ENCODE data around the gene TMEM145. TPM values are rescaled to one million over a fixed set of nuclear protein-coding genes. Genes with fewer than 3 reads are reported as not detected.

TMEM145 gene
- total RNA-seq, 4 donors from 2014 or later, result not detected

DNA sequence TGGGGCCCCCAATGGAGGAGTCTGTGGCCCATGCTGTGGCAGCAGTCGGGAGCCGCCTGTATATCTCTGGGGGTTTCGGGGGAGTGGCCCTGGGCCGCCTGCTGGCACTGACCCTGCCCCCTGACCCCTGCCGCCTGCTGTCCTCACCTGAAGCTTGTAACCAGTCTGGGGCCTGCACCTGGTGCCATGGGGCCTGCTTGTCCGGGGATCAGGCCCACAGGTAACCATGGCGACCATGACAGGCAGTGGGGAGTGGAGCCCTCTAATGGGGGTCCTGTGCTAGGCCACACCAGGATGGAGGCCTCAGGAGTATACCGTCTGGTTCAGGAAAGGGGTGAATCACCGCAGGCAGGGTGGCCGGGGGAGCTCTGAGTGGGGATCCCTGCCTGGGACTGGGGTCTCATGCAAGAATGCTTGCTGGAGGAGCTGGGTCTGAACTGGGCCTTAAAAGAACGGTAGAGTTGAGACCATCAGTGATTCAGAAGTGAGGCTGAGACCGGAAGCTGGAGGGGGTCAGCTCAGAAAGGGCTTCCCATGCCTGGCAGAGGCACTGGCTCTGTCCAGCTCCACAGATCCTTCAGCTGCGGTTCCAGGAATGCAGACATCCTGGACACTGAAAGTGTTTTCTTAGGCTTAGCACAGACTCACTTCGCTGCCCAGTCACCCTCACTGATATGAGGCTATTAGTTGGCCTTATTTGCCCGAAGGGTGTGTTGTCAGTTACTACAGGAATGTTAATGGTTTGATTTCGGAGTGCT lies 47.9 kb downstream of the TMEM145 start:
- no peak overlapping the region for H3K4me3 ChIP-seq
- H3K36me3 ChIP-seq, result peaks cover 0 to 8% (median 0%) of the 10 kb centered on the region in 4 donors
- no peak for TF ChIP-seq POLR2AphosphoS5 (IDR thresholded peaks at IDR 0.05)
- no peak for TF ChIP-seq EP300 (IDR thresholded peaks at IDR 0.05; ENCODE audit: low read depth)
- TF ChIP-seq, protein P1, sequence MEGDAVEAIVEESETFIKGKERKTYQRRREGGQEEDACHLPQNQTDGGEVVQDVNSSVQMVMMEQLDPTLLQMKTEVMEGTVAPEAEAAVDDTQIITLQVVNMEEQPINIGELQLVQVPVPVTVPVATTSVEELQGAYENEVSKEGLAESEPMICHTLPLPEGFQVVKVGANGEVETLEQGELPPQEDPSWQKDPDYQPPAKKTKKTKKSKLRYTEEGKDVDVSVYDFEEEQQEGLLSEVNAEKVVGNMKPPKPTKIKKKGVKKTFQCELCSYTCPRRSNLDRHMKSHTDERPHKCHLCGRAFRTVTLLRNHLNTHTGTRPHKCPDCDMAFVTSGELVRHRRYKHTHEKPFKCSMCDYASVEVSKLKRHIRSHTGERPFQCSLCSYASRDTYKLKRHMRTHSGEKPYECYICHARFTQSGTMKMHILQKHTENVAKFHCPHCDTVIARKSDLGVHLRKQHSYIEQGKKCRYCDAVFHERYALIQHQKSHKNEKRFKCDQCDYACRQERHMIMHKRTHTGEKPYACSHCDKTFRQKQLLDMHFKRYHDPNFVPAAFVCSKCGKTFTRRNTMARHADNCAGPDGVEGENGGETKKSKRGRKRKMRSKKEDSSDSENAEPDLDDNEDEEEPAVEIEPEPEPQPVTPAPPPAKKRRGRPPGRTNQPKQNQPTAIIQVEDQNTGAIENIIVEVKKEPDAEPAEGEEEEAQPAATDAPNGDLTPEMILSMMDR (IDR thresholded peaks at IDR 0.05), result no peak
- TF ChIP-seq POLR2A (IDR thresholded peaks at IDR 0.05), result no peak
- in situ Hi-C loops (cut with MboI; ENCODE audit: low pct_ligation_motif_present in 1 of 4, low pct_unique_long_range_greater_than_20kb in 1 of 4, low sequenced_read_pairs in 3 of 4), result no loop called here
- no peaks in the 10 kb centered on the region for H3K4me1 ChIP-seq
- WGBS, 2 donors (ENCODE audit: low coverage in 1 of 2), result 80 to 85% methylated on average over 1 to 15 of the region's 16 CpGs
- H3K27me3 ChIP-seq, result no peaks in the 10 kb centered on the region
- no peaks in the 10 kb centered on the region for H3K9me3 ChIP-seq
- intact Hi-C loops (cut with DNase I; ENCODE audit: low total_unique reads), result no loop called here
- DNase-seq, result no peak
- H3K27ac ChIP-seq, result no peak overlapping the region

DNA sequence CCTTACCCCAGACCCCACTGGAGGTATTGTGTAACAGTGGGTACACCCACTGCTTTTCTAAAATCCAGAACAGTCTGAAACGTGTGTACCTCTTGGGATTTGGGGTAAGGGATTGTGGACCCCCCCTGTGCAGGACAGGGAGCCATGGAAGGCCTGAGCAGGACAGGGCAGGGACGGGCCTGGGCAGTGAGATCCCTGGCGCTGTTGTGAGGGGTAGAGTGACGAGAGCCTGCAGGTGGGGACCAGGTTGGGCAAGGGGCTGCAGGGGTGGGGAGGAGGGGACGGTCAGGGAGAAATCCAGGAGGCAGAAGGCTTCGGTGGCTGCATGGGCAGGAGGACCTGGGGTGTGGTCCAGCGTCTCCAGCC lies 48.4 kb downstream of the TMEM145 start:
- Histone ChIP-seq H3K27ac (no peak overlapping the region), H3K4me1 (no peaks in the 10 kb centered on the region), H3K4me3 (no peak overlapping the region), H3K27me3 (no peaks in the 10 kb centered on the region), H3K9me3 (no peaks in the 10 kb centered on the region), H3K36me3 (peaks cover 0 to 8% (median 0%) of the 10 kb centered on the region in 4 donors)
- TF ChIP-seq POLR2A (IDR thresholded peaks at IDR 0.05), result no peak
- no peak for TF ChIP-seq POLR2AphosphoS5 (IDR thresholded peaks at IDR 0.05)
- TF ChIP-seq, protein P1 (IDR thresholded peaks at IDR 0.05), result no peak
- no peak for TF ChIP-seq EP300 (IDR thresholded peaks at IDR 0.05; ENCODE audit: low read depth)
- intact Hi-C loops (cut with DNase I; ENCODE audit: low total_unique reads), result no loop called here
- in situ Hi-C loops (cut with MboI; ENCODE audit: low pct_ligation_motif_present in 1 of 4, low pct_unique_long_range_greater_than_20kb in 1 of 4, low sequenced_read_pairs in 3 of 4), result no loop called here
- 69 to 86% methylated on average over 2 to 7 of the region's 7 CpGs for WGBS, 2 donors (ENCODE audit: low coverage in 1 of 2)
- no peak for DNase-seq

DNA sequence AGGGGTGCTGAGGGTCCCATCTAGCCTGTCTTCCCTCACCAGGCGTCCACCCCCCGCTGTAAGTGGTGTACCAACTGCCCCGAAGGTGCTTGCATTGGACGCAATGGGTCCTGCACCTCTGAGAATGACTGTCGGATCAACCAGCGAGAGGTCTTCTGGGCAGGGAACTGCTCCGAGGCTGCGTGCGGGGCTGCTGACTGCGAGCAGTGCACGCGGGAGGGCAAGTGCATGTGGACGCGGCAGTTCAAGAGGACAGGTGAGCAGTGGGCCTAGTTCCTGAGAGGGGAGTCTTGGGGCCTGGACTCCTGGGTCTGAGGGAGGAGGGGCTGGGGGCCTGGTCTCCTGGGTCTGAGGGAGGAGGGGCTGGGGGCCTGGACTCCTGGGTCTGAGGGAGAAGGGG lies 49.2 kb downstream of the TMEM145 start:
- intact Hi-C loops (cut with DNase I; ENCODE audit: low total_unique reads) (no loop called here), in situ Hi-C loops (cut with MboI; ENCODE audit: low pct_ligation_motif_present in 1 of 4, low pct_unique_long_range_greater_than_20kb in 1 of 4, low sequenced_read_pairs in 3 of 4) (no loop called here)
- H3K36me3 ChIP-seq, result peaks cover 0 to 8% (median 0%) of the 10 kb centered on the region in 4 donors
- DNase-seq, result no peak
- no peak for TF ChIP-seq EP300 (IDR thresholded peaks at IDR 0.05; ENCODE audit: low read depth)
- H3K27me3 ChIP-seq, result no peaks in the 10 kb centered on the region
- H3K4me1 ChIP-seq, result no peaks in the 10 kb centered on the region
- 95% methylated on average over 13 of the region's 14 CpGs; no CpG with 5 or more reads in 1 of the 2 donors for WGBS, 2 donors (ENCODE audit: low coverage in 1 of 2)
- H3K9me3 ChIP-seq, result no peaks in the 10 kb centered on the region
- H3K4me3 ChIP-seq, result no peak overlapping the region
- H3K27ac ChIP-seq, result no peak overlapping the region

DNA sequence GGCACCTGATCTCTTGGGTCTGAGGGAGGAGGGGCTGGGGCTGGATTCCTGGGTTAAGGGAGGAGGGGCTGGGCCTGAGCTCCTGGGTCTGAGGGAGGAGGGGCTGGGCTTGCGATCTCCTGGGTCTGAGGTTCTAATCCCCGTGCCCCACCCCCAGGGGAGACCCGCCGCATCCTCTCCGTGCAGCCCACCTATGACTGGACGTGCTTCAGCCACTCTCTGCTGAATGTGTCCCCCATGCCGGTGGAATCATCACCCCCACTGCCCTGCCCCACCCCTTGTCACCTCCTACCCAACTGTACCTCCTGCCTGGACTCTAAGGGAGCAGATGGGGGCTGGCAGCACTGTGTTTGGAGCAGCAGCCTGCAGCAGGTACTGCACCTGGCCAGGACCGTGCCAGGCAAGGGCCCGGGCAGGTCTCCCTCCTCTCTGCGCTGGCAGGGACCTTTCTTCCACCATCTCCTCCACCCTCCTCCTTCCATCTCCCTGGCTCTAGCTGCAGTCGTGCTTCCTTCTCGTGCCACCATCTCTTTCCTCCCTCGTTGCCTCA lies 49.9 kb downstream of the TMEM145 start:
- no peaks in the 10 kb centered on the region for H3K27me3 ChIP-seq
- in situ Hi-C loops (cut with MboI; ENCODE audit: low pct_ligation_motif_present in 1 of 4, low pct_unique_long_range_greater_than_20kb in 1 of 4, low sequenced_read_pairs in 3 of 4) (no loop called here), intact Hi-C loops (cut with DNase I; ENCODE audit: low total_unique reads) (no loop called here)
- no peaks in the 10 kb centered on the region for H3K9me3 ChIP-seq
- no peak overlapping the region for H3K4me3 ChIP-seq
- no peak overlapping the region for H3K27ac ChIP-seq
- H3K36me3 ChIP-seq, result peaks cover 0 to 8% (median 0%) of the 10 kb centered on the region in 4 donors
- no peaks in the 10 kb centered on the region for H3K4me1 ChIP-seq
- WGBS, 2 donors (ENCODE audit: low coverage in 1 of 2), result 94% methylated on average over 5 to 13 of the region's 13 CpGs
- DNase-seq, result no peak
- TF ChIP-seq POLR2AphosphoS5 (IDR thresholded peaks at IDR 0.05) (no peak), EP300 (IDR thresholded peaks at IDR 0.05; ENCODE audit: low read depth) (no peak), POLR2A (IDR thresholded peaks at IDR 0.05) (no peak)
- TF ChIP-seq, protein P1 (IDR thresholded peaks at IDR 0.05), result no peak

Data from transverse colon (tissue), 4 donors.